Measurements from ENCODE around the gene IGSF5.

- no peak for TF ChIP-seq CTCF (IDR thresholded peaks at IDR 0.05)
- TF ChIP-seq POLR2AphosphoS5 (IDR thresholded peaks at IDR 0.05) = no peak
- no peak for TF ChIP-seq EP300 (IDR thresholded peaks at IDR 0.05; ENCODE audit: low read depth)
- TF ChIP-seq POLR2A (IDR thresholded peaks at IDR 0.05) = no peak
These were observed 68.0 kb downstream of the IGSF5 start for GRCh38 chr21:39812983-39813382.

All from transverse colon (tissue), 4 donors.